Spleen (tissue), 11 donors: Measurements from ENCODE around the gene TMEM72. TPM values are rescaled to one million over a fixed set of nuclear protein-coding genes. Genes with fewer than 3 reads are reported as not detected.
A peak's percentile ranks its signal among the peaks of the same experiment; 100 is the strongest.

Experiments
- DNase-seq: peaks from one replicate; pipeline ENCODE4 v3.0.0-alpha.2; 2020
- H3K27ac ChIP-seq, 8 donors: fragments of 200-600 bp; sonication (generic) in 7 of 8; 1 replicate in 4 of 8; 2 replicates in 4 of 8; pipeline versions ENCODE4 v1.5.0 to v1.8.0; 2016 to 2021; ENCODE audit warnings: inconsistent platforms in 4 of 8, mild to moderate bottlenecking in 4 of 8, moderate library complexity in 1 of 8
- H3K27me3 ChIP-seq, 7 donors: fragments of 200-600 bp; sonication (generic) in 6 of 7; replicated peaks in 1 of 7; 1 replicate in 4 of 7; 2 replicates in 3 of 7; pipeline versions ENCODE4 v1.5.0 to v1.8.0; 2016 to 2021; ENCODE audit warnings: inconsistent platforms in 3 of 7, mild to moderate bottlenecking in 1 of 7
- H3K36me3 ChIP-seq, 6 donors: fragments of 200-600 bp; sonication (generic) in 5 of 6; 1 replicate in 4 of 6; 2 replicates in 2 of 6; pipeline versions ENCODE4 v1.5.0 to v1.8.0; 2016 to 2021; ENCODE audit warnings: inconsistent platforms in 2 of 6
- H3K4me1 ChIP-seq, 6 donors: fragments of 200-600 bp; sonication (generic) in 5 of 6; 1 replicate in 3 of 6; 2 replicates in 3 of 6; pipeline versions ENCODE4 v1.5.0 to v1.8.0; 2016 to 2021; ENCODE audit warnings: inconsistent platforms in 3 of 6
- H3K4me3 ChIP-seq, 8 donors: fragments of 200-600 bp; sonication (generic) in 7 of 8; 1 replicate in 4 of 8; 2 replicates in 4 of 8; pipeline versions ENCODE4 v1.5.0 to v1.8.0; 2016 to 2021; ENCODE audit warnings: inconsistent platforms in 4 of 8, mild to moderate bottlenecking in 4 of 8, moderate library complexity in 2 of 8
- H3K9me3 ChIP-seq, 8 donors: fragments of 200-600 bp; sonication (generic) in 7 of 8; 1 replicate in 4 of 8; 2 replicates in 4 of 8; pipeline versions ENCODE4 v1.5.0 to v1.8.0; 2016 to 2021; ENCODE audit warnings: inconsistent platforms in 4 of 8
- CTCF ChIP-seq, 11 experiments: fragments of 200-600 bp in 7 of 11; fragments of 450-650 bp in 4 of 11; sonication (generic) in 4 of 11; IDR thresholded peaks in 8 of 11; conservative IDR thresholded peaks in 3 of 11; 1 replicate in 7 of 11; 2 replicates in 4 of 11; pipeline versions ENCODE4 v1.4.0 to v1.8.0; 2016 to 2021; ENCODE audit warnings: antibody characterized with exemption in 11 of 11, inconsistent platforms in 4 of 11, mild to moderate bottlenecking in 1 of 11
- POLR2A ChIP-seq, 3 donors: fragments of 450-650 bp; IDR thresholded peaks; one replicate each; pipeline ENCODE4 v1.5.1; 2017; ENCODE audit warnings: antibody characterized with exemption in 3 of 3, mild to moderate bottlenecking in 1 of 3
- POLR2AphosphoS5 ChIP-seq, 3 donors: sonication (generic); formaldehyde crosslinking; IDR thresholded peaks; one replicate each; pipeline ENCODE4 v1.5.1; 2017; ENCODE audit warnings: antibody characterized with exemption in 3 of 3
- WGBS, 5 donors: extraction: QIAGEN DNeasy Blood & Tissue Kit in 3 of 5; methylation state at CpG; one replicate each; pipeline versions ENCODE4 v1.1.5 to v1.1.7; 2013 to 2018; 5-methylcytosine and 5-hydroxymethylcytosine counted together
- intact Hi-C: fragments of 100-400 bp; cut with DNase I; formaldehyde crosslinking; loops from one replicate; pipeline ENCODE4 v1.15.0; 2023; ENCODE audit warnings: low total_unique reads
- polyA plus RNA-seq, 3 donors: library from polyadenylated mRNA; stranded (reverse); fragments of 200-250 nt; gene quantifications; one replicate each; pipeline ENCODE4 v1.2.1, GENCODE V29; 2013
- total RNA-seq, 7 donors: library from RNA; depleted of rRNA in 3 of 7; stranded (reverse); fragments of >200 nt in 3 of 7; fragmentation: NEBNext Ultra II Directional in 4 of 7; extraction: Animal tissue kit (Norgen Biotek cat#: 25700) in 4 of 7; gene quantifications; one replicate each; pipeline versions ENCODE4 v1.1.0 to v1.2.1, GENCODE V29; 2016 to 2021
- donor health status: healthy with polysubstance abuse.
- donor health status: DM: no; HTN: no; CAD: no; lungs with moderate emphysema.
- donor health status: DM: no; HTN: no; CAD: no.
- donor health status: Bipolar disorder and iron deficiency.
- donor health status: healthy.
- donor health status: DM: no; HTN: no; CAD: no.
- donor health status: DM: yes; HTN: yes; CAD: no.

TMEM72 gene
- total and polyA plus RNA-seq, 10 donors = 0.04 TPM; not detected in 9

- no peaks in the 10 kb centered on the region for H3K27me3 ChIP-seq
- TF ChIP-seq POLR2AphosphoS5 (IDR thresholded peaks at IDR 0.05) = no peak
- TF ChIP-seq POLR2A (IDR thresholded peaks at IDR 0.05) = no peak
- TF ChIP-seq CTCF (IDR thresholded peaks at IDR 0.05 in 8 of 11, conservative IDR thresholded peaks at IDR 0.05 in 3 of 11) = no peak
- H3K27ac ChIP-seq = peak overlapping the region in 2 of 8 donors; percentile 10 to 26
- intact Hi-C loops = no loop called here
- H3K4me3 ChIP-seq = no peak overlapping the region
- peaks cover 0 to 14% (median 10%) of the 10 kb centered on the region in 8 donors for H3K9me3 ChIP-seq
- 71 to 87% (median 82%) methylated on average over 7 of the region's 7 CpGs for WGBS, 5 donors
- no peak for DNase-seq
- H3K36me3 ChIP-seq = no peaks in the 10 kb centered on the region
- H3K4me1 ChIP-seq = peaks cover 0 to 34% (median 12%) of the 10 kb centered on the region in 6 donors
These were observed 28.7 kb downstream of the TMEM72 start for GRCh38 chr10:44939691-44940401.

- H3K4me3 ChIP-seq = no peak overlapping the region
- no peaks in the 10 kb centered on the region for H3K36me3 ChIP-seq
- DNase-seq = no peak
- 0 to 90% (median 47%) methylated on average over 1 of the region's 1 CpG for WGBS, 5 donors
- H3K27ac ChIP-seq = no peak overlapping the region
- TF ChIP-seq CTCF (IDR thresholded peaks at IDR 0.05 in 8 of 11, conservative IDR thresholded peaks at IDR 0.05 in 3 of 11) = no peak
- TF ChIP-seq POLR2A (IDR thresholded peaks at IDR 0.05) = no peak
- no peak for TF ChIP-seq POLR2AphosphoS5 (IDR thresholded peaks at IDR 0.05)
- H3K4me1 ChIP-seq = peaks cover 5 to 39% (median 22%) of the 10 kb centered on the region in 6 donors
- intact Hi-C loops = no loop called here
- no peaks in the 10 kb centered on the region for H3K27me3 ChIP-seq
- H3K9me3 ChIP-seq = peaks cover 0 to 23% (median 12%) of the 10 kb centered on the region in 8 donors
These were observed 33.2 kb downstream of the TMEM72 start for GRCh38 chr10:44944354-44944753.

GRCh38 chr10:44946205-44946604 is 35.1 kb downstream of the TMEM72 start:
- DNase-seq = peak; percentile 7
- peaks cover 9 to 47% (median 29%) of the 10 kb centered on the region in 6 donors for H3K4me1 ChIP-seq
- peak overlapping the region in 1 of 8 donors; percentile 7 for H3K27ac ChIP-seq
- H3K36me3 ChIP-seq = no peaks in the 10 kb centered on the region
- H3K27me3 ChIP-seq = no peaks in the 10 kb centered on the region
- peaks cover 0 to 23% (median 12%) of the 10 kb centered on the region in 8 donors for H3K9me3 ChIP-seq
- WGBS, 5 donors = 48 to 73% (median 54%) methylated on average over 2 of the region's 2 CpGs
- no peak overlapping the region for H3K4me3 ChIP-seq
- intact Hi-C loops = no loop called here
- no peak for TF ChIP-seq POLR2A (IDR thresholded peaks at IDR 0.05)
- TF ChIP-seq POLR2AphosphoS5 (IDR thresholded peaks at IDR 0.05) = no peak
- no peak for TF ChIP-seq CTCF (IDR thresholded peaks at IDR 0.05 in 8 of 11, conservative IDR thresholded peaks at IDR 0.05 in 3 of 11)

GRCh38 chr10:44947371-44948152 is 36.4 kb downstream of the TMEM72 start:
- WGBS, 5 donors = 52 to 71% (median 57%) methylated on average over 6 of the region's 6 CpGs
- peak; percentile 58 for DNase-seq
- peak overlapping the region in 2 of 8 donors; percentile 31 to 36 for H3K27ac ChIP-seq

More at GRCh38 chr10:44947371-44948152, 36.4 kb downstream of the TMEM72 start:
- peaks cover 0 to 23% (median 12%) of the 10 kb centered on the region in 8 donors for H3K9me3 ChIP-seq
- H3K36me3 ChIP-seq = no peaks in the 10 kb centered on the region
- no peaks in the 10 kb centered on the region for H3K27me3 ChIP-seq
- peaks cover 9 to 47% (median 29%) of the 10 kb centered on the region in 6 donors for H3K4me1 ChIP-seq
- no peak for TF ChIP-seq POLR2A (IDR thresholded peaks at IDR 0.05)
- TF ChIP-seq POLR2AphosphoS5 (IDR thresholded peaks at IDR 0.05) = peak in 1 of 3 donors; percentile 31
- no peak overlapping the region for H3K4me3 ChIP-seq
- intact Hi-C loops = no loop called here
